ENCODE results near the gene JUND.

DNA sequence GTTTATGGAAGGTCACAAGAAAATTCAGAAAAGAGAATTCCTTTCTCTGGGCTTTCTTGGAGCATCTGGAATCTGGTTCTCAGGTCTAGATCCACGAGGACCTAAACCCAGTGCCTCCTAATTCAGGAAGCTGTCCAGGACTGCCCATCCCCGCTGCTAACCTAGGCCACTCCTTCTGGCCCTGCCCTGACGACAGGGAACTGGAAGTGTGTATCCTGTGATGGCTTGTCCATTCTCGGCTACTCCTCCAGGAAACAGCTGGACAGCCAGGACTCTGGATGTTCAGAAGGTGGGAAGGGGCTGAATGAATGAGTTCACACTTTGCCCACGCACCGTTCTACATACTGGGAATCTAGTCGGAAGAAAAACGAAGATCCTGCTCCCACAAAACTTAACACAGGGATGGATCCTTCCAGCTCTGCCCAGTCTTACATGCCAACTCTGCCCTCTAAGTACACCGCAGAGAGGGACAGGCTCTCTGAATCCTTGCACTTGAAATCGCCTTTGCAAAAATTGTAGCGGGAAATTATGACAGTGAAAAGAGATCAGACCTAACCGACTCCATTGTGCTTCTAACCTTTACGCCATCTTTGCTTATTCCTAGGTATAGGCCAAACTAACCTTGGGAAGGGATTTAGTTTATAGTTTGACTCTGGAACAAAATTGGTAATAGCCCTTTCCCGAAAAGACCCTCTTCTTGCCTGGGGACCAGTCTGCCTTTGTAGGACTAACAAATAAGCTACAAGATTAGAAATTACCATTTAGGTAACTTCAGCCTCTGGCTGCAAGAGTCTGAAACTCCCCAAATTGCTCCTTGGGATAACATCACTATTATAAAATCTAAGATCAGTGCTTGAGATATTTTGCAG, 39.7 kb upstream of the JUND start:
- TF ChIP-seq CTCF (conservative IDR thresholded peaks at IDR 0.05; ENCODE audit: low read depth, low read length) (no peak), EZH2 (IDR thresholded peaks at IDR 0.05; ENCODE audit: borderline replicate concordance, low read depth, low read length, poor library complexity, severe bottlenecking) (no peak)

All from A673 (cell line).